Fibroblast of skin of abdomen (primary cell): ENCODE measurements around the gene SEMA4B.
"Not testable (repeated sequence)": the region's sequence is repeated elsewhere in the genome, so short reads cannot be mapped to it uniquely, and the experiment has no call there.

Experiments used
- DNase-seq: peaks from one replicate; pipeline ENCODE4 v3.0.0-alpha.2; 2013

The SEMA4B gene

DNA sequence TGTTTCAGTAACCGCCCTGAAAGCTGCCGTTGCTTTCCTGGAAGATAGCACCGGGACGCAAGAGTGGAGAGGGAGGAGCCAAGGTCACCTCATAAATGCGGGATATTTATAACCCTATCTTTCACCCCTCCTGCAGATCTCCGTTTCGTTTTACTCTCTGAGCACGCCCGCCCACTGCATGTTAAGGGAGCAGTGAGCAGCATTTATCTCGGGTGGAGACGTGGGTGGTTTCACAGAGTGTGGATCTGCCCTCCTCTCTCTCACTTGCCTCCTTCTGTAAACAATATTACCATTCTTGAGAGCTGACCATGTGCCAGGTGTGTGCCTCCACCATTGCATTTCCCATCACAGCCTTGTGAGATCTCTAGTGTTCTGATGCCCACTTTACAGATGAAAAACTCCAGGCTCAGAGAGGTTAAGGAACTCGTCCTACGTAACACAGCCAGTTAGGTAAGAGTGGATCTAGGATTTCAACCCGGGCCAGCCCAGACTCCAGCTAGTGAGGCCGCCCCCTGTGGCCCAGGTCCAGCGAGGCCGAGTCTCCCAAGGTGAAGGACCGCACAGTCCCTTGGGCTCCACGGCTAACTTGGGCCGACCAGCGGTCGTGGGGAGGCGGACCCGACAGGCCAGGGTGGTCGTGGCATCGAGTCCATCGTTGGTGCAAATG lies 16.9 kb upstream of the SEMA4B start:
- DNase-seq = peak; percentile 16

DNA sequence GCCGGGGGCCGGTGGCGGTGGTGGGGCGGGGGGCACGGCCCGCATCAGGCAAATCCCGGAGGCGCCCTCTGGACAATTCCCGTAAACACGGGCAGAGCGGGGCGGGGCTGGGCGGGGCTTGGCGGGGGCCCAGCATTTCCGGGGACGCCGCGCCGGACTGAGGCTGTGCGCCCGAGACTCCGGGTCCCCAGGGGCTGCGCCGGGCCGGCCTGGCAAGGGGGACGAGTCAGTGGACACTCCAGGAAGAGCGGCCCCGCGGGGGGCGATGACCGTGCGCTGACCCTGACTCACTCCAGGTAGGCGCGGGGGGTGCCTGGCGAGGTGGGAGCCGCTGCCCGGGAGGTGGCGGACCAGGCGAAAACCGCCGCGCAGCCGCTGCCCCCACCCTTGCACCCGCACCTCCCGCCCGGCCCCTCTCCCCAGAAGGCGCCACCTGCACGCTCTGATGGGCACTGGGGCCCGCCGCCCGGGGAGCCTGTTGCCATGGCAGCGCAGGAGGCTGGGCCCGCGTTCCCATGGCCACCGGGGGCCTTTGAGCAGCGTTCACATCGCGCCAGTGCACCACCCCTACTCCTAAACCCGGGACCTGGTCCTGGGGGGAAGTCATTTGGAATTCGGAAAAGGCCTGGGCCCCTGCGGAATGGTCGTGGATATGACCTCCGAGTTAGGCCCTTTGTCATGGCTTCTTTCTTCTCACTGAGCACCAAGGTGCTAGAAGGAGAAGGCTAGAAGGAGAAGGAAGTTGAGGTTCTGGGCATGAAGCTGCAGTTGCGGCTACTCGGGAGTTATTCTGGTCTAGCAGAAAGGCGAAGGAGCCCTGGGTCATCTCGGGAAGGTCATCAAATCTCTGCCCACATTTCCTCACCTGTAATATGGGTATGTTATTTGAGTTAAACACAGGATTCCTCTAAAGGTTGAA lies 16.1 kb upstream of the SEMA4B start:
- DNase-seq = peak; percentile 20

DNA sequence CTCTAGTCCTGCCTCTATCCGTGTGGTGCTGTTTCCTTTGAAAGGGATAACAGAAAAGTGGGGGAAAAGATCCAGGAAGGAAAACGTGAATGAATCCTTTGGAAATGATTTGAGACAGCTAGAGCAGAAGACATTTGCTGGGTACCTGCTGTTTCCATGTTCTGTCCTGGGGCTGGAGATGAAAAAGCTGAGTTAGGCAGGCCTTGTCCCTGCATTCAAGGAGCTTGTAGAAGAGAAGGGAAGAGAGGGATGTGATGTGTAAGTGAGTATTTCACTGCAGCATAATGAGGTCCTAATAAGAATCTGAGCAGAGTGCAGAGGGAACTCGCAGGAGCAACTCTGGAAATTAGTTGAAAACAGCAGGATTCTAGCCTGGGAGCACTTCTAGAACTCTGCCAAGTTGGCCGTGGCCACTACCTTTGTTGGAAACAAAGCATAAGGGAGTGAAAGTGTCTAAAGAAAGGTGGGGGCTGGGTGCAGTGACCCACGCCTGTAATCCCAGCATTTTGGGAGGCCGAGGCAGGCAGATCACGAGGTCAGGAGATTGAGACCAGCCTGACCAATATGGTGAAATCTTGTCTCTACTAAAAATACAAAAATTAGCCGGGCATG lies 13.8 kb upstream of the SEMA4B start:
- DNase-seq = no peak

DNA sequence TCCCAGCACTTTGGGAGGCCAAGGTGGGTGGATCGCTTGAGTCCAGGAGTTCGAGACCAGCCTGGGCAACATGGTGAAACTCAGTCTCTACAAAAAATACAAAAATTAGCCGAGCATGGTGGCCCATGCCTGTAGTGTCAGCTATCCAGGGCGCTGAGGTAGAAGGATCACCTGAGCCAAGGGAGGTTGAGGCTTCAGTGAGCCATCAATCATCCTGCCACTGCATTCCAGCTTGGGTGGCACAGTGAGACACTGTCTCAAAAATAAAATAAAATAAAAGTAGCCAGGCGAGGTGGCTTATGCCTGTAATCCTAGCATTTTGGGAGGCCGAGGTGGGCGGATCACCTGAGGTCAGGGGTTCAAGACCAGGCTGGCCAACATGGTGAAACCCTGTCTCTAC lies 13.1 kb upstream of the SEMA4B start:
- DNase-seq = not testable (repeated sequence)

DNA sequence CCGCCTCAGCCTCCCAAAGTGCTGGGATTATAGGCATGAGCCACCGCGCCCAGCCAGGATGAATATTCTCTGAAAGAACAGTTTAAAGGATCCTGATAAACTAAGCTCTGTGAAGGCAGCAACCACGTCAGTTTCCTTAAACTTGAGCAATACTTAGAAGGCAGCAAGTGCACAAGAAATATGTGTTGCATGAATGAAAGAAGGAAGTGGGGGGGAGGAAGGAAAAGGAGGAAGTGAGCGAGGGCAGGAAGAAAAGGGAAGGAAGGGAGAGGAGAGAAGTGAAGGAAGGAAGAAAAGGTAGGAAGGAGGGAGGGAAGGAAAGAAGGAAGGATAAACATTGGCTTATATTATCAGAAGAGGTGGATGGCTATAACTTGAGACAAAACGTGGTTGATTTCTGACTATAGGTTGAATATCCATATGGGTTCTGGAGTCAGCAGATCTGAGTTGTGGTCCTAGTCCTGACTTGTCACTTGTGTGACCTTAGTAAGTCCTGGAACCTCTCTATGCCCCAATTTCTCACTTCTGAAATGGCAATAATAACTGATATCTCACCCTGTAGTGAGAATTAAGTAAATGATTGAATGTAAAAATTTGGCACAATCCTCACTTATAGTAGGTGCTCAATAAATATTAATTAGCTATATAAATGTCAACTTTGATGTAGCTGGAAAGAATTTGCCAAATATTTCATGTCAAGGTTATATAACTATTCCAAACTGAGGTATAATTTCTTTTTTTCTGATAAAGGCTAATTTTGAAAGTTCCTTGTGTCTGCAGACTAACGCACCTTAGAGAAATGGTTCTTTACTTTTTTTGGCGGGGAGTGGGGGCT lies 12.0 kb upstream of the SEMA4B start:
- DNase-seq = no peak

DNA sequence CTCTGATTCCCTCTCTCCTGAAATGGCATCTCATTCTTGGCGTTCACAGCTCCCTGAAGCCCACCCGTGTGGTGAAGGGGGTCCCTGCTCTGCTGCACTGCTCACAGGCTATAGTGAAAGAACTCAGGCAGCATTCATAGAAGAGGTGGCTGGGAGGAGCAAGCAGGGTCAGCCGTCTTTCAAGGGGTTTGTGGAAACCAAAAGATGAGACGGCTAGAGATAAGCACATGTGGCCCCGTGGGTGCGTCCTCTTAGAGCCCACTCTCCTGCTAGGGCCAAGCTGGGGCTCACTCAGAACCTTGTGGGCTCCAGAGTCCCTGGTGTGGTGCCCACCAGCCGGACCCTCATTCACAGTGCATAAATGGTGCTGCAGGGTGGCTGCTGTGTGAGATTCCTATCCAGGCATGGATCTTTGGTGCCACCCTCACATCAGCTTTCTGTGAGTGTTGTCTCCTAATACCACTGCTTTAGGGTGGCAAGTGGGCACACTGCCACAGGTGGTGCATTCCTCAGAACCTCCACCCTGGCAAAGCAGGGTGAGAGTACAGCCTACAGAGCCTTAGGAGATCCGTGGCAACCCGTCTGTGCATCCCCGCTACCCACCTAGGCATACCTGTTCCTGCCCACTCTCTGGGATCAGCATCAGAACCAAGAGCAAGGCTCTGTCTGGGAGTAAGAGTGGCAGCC lies 11.2 kb upstream of the SEMA4B start:
- no peak for DNase-seq

DNA sequence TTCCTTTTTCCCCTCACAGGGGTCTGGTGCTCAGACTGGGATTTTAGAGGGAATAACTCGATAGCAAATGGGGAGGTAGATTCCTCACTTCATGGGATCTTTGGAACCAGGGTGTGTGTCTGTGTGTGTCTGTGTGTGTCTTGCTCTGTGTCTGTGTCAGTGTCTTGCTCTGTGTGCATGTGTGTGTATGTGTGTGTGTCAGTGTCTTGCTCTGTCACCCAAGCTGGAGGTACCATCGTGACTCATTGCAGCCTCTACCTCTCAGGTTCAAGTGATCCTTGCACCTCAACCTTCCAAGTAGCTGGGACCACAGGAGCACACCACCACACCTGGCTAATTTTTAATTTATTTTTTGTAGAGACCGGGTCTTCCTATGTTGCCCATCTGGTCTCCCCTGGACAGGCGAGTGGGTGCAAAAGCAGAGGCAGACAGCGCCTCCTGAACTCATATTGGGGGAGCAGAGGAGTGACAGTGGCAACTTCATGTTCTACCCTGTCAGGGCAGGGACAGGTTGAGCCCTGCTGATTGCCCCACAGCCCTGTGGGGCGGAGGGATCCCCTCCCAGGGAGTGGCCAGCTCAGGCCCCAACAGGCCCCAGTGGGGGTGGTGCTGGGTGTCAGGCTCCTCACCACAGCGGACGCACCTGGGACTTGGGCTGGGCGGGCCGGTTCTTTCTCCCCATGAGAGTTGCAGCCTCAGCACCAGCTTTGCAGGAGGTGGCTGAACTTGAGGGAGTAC lies 10.4 kb upstream of the SEMA4B start:
- DNase-seq = no peak

DNA sequence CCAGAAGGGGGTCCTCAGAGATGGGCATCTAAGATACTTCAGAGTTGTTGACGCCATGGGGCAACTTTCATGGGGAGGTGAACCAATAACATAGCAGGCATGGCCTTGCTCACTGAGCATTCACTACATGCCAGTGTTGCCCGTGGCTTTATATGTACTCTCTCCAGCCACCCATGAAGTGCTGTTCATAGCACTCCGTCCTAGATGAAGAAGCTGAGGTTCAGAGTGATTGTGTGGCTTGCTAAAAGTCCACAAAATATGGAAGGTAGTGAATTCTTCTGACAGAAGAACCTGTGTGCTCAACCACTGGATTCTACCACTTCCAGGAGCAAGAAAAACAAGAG lies 9.8 kb upstream of the SEMA4B start:
- DNase-seq = no peak

DNA sequence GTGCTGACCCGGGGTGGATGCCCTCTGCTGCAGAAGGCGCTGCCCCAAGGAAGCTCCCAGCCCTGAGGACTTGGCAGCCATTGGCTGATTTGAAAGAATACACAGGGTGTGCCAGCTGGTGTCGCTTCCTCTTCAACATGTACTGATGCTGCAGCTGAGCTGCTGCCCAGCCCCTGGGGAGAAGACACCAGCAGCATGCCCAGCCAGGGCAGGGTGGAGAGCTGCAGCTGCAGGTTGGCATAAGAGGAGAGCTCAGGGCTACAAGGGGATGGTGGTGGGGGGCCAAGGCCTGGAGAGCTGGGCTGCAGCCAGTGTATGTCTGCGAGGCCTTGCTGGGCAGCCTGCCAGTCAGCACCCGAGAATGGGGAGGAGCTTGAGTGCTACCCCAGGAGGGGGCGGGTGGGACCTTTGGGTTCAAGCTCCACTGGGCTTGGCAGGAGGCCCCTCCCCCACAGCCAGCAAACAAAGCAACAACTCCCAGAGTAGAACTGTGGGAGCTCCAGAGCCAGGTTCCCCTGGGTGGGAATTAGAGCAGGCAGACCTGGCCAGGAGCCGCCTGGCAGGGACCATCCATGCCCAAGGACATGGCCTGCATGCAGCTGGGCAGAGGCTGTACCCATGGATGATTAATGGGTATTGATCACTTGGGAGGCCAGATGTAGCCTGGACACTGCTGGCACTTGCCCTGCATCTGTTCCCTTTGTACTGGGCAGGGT lies 9.2 kb upstream of the SEMA4B start:
- no peak for DNase-seq

DNA sequence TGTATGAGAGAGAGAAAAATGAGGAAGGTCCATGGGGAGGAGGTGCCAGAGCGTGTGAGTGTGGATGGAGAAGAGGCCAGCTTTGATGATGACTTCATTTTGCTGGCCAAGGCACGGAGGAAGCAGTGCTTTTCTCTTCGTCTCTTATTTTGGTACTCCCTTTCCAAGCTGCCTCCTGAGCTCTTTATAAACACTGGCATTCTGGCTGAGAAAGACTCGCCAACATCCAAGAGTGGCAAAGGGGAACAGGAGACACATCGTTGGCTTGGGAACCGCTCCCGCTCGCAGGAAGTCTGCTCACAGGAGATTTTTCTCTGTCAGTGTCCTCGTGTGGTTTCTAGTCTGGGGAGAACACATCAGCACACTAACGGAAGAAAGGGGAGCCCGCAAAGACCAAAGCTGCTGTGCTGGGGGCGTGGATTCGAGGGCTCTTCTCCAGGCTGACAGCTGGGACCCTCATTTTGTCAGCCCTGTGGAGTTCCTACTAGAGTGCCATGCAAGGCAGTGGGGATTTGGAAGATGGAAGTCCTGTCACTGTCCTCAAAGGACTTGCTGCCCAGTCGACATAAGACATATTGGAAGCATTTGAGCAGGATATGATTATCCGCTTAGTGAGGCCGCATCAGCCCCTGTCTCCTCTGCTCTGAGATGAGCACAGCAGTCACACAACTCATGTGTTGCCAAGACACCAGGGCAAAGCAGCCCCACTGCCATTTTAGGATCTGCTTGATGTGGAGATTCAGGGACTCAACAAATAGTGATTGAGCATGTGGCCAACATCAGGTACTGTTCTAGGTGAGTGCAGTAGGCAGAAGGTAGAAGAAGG lies 8.0 kb upstream of the SEMA4B start:
- no peak for DNase-seq

DNA sequence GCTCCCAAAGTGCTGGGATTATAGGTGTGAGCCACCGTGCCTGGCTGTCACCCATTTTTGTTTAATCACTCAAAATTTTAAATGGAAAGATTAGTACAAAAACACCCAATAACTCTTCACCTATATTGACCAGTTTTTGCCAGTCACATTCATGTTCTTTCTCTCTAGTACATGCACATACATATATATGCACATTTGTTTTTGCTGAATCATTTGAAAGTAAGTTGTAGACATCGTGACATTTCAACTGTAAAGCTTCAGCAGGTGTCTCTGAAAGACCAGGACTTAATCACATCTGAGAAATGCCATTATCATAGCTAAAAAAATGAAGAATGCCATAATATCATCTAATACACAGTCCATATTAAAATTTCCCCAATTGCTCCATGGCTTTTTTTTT lies 6.5 kb upstream of the SEMA4B start:
- DNase-seq = no peak

DNA sequence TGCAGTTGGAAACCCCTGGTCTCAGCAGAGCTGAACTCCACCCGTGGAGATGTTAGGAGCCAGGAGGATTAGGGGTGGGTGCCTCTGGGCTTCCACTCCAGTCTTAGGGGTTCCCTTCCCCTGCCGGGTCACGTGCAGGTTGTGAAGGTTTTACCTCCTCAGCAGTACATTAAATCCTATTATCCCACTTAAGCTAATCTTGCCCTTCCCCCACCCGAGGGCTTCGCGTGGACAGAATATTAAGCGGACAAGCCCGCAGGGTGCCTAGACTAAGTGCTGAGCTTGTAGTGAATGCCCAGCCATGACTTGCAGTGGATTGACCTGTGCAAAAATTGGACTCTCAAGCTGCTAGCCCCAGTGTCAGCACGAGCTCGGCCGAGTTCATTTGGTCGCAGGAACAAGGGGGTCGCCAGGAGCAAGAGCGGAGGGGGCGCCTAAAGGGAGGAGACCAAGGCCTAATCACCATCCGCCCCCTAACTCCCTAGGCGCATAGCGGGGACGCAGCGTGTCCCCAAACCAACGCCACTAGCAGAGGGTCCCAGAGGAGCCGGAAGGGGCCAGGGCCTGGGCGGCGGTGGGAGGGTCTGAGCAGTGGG lies 498 bp upstream of the SEMA4B start:
- DNase-seq = no peak

DNA sequence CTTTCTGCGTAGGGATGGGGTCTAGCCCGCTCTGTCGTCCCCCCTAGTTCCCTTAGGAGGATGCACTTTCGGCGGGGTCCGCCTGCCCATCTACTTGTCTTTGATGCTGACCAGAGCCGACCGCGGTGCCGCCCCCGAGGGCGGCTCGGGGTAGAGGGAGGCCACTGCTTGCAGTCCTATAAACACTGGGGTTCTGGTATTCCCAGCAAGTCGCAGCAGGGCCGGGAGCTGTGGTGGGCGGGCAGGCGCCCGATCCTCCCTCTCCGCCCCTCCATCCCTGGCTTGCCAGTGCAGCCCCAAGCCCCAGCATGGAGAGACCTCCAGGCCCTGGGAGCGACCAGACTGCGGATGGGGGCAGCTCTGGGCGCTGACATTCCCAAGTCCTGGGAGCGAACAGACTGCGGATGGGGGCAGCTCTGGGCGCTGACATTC lies 830 bp downstream of the SEMA4B start:
- no peak for DNase-seq

DNA sequence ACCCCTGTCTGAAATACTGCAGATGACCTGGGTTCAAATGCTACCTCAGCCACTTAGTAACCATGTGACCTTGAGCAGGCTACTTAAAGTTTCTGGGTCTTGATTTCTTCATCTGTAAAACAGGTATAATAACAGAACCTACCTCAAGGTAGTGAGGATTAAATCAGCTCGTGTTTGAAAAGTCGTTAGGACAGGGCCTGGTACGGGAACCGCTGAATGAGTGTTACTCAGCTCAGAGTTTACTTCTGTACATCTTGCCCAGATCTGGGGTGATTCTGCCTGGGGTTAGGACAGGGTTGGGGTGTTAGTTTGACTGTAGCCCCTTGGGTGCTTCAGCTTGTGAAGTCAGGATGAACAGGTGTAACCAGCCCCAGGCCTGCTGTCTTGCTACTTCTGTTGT lies 1.8 kb downstream of the SEMA4B start:
- DNase-seq = no peak

DNA sequence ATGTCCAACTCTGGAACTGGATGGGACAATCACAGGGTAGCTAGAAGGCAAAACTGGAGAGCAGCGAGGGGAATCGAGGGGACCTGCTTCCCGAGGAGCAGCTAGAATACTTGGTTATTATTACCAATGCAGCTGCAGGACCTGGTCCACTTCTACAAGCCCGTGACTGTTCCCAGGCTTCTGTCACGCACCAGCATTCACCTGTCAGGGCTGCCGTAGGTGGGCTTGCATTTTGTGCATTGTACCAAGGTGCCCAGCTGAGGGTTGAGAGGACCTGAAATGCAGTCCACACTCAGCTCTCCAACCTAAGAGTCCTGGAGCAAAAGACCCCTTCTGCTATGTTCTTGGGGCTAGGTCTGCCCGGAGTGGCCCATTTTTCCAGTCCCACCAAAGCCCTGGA lies 2.3 kb downstream of the SEMA4B start:
- no peak for DNase-seq

DNA sequence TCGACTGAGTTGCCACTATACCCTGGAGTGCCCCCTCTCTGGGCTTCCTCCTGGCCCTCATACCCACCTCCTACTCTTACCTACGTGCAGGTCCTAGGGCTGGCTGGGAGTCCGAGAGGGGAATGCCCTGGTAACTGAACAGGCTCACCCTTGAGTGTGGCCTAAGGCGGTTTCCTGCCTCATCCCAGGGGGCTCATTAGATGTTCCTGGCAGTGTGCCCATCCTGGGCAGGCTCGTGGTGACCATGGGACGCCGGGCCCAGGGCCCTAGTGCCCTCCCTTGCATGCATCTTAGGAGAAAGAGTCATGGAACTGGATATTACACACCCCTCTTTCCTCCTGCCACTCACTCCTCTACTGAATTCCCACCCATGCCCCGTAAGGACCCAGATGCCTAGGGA lies 2.8 kb downstream of the SEMA4B start:
- DNase-seq = no peak

DNA sequence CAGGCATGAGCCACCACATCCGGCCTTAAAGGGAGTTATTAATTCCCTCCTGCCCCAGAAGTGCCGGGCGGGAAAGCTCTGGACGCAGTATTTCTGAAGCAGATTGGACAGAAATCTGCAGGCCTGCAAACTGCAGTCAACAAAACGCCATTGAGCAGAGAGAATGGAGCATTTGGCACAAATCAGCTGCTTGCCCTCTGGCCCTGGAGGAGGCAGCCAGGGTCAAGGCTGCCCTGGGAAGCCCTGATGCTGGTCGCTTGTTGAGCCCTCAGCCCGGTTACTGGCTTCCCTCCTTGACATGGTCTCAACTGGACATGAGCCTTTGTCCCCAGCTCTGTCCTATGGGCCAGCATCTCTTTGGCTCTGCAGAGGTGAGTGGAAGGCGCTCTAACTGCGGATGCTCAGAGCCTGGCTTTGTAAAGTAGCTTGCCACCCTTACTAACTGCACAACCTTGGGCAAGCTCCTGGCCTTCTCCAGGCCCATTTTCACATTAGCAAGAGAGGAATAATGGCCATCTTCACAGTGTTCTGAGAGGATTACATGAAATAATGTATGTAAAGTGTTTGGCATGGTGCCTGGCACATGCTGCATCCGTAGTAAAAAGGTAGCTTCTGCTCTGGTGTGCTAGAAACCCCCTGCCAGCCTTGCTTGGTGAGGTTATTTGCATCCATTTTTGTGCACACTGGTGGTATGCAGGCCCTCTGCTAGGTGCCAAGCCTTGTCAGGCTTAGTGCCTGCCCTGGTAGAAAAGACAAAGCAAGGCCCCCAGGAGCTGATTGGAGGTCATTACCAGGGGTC lies 4.1 kb downstream of the SEMA4B start:
- DNase-seq = no peak

DNA sequence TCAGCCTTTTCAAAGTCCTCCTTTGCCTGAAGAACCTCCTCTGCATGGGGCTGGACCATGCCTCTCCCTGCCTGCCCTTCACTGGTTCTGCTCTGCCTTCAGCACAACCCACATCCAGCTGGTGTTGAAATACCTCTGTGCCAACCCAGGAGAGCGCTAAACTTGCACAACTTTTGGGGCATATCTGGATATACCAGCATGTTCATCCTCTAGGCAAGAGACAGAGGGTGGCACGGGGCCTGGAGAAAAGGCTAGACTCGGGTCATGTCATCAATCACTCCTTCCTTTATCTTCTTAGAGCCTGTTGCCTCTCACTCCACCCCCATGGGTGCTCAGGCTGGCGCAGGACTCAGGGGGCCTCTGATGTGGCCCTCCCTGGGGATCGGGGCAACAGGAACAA lies 4.8 kb downstream of the SEMA4B start:
- no peak for DNase-seq

DNA sequence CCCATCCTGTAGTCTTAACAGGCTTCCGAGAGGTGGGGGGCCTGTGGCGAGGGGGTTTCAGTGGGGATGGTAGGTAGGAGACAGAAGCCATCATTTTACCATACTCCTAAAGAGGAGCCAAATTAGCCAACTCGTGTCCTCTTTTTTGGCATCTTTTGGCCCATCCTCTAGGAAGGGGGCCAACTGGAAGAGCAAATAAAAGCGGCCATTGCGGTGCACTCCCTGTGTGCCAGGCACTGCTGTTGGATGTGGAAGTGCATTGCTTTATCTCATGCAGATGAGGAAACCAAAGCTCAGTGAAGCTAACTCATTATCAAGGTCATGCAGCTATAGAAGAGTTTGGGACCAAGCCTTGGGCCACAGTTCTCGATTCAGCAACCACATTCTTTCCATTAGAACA lies 6.1 kb downstream of the SEMA4B start:
- no peak for DNase-seq
